Caco-2 (cell line): ENCODE measurements around the gene VSTM5. TPM values are rescaled to one million over a fixed set of nuclear protein-coding genes. Genes with fewer than 3 reads are reported as not detected.

Source experiments
- BruUV-seq: library from RNA; stranded (reverse); fragments of 400-500 nt; replicated peaks from 2 replicates; lab custom pipeline; 2021; lab: Mats Ljungman, UMichigan
- CTCF ChIA-PET: fragments of 300-600 bp; sonication (Branson Sonifier 250); formaldehyde crosslinking; loops from one replicate; lab custom pipeline; 2022; ENCODE audit warnings: antibody characterized with exemption; lab: Charles Lee
- POLR2A ChIA-PET: fragments of 300-600 bp; sonication (Branson Sonifier 250); formaldehyde crosslinking; loops from one replicate; lab custom pipeline; 2022; ENCODE audit warnings: antibody characterized with exemption; lab: Charles Lee
- DNase-seq, 2 experiments: peaks; one replicate each; pipeline versions ENCODE4 v3.0.0 to v3.0.0-alpha.2; 2020 to 2022
- H3K27me3 ChIP-seq: replicated peaks from 2 replicates; pipeline ENCODE4 v1.6.0; 2011; ENCODE audit warnings: low read length; ENCODE audit not compliant: control insufficient read depth, insufficient read depth
- H3K36me3 ChIP-seq: 2 replicates; pipeline ENCODE4 v1.5.1; 2011; ENCODE audit warnings: low read length; ENCODE audit not compliant: control insufficient read depth, insufficient read depth
- H3K4me1 ChIP-seq: fragments of 250-450 bp; sonication (Bioruptor Pico); 2 replicates; pipeline ENCODE4 v1.5.1; 2020; ENCODE audit warnings: mild to moderate bottlenecking
- H3K4me3 ChIP-seq: 2 replicates; pipeline ENCODE4 v1.5.1; 2011; ENCODE audit warnings: low read depth, mild to moderate bottlenecking, control low read depth, low read length
- H3K9me3 ChIP-seq: fragments of 250-450 bp; sonication (Bioruptor Pico); 2 replicates; pipeline ENCODE4 v1.5.1; 2020; ENCODE audit warnings: mild to moderate bottlenecking, moderate library complexity
- H3K27ac Mint-ChIP-seq: one replicate; pipeline ENCODE4 v1.8.0; 2022; ENCODE audit warnings: mixed read lengths; ENCODE audit not compliant: unreplicated experiment
- H3K27me3 Mint-ChIP-seq: one replicate; pipeline ENCODE4 v1.8.0; 2022; ENCODE audit warnings: mixed read lengths; ENCODE audit not compliant: insufficient read depth, unreplicated experiment
- H3K36me3 Mint-ChIP-seq: one replicate; pipeline ENCODE4 v1.8.0; 2022; ENCODE audit warnings: mild to moderate bottlenecking, mixed read lengths; ENCODE audit not compliant: insufficient read depth, unreplicated experiment
- H3K4me1 Mint-ChIP-seq: one replicate; pipeline ENCODE4 v1.8.0; 2022; ENCODE audit warnings: low read depth, mixed read lengths; ENCODE audit not compliant: unreplicated experiment
- H3K4me3 Mint-ChIP-seq: one replicate; pipeline ENCODE4 v1.8.0; 2022; ENCODE audit warnings: mild to moderate bottlenecking, moderate library complexity, mixed read lengths; ENCODE audit not compliant: unreplicated experiment
- H3K9me3 Mint-ChIP-seq: one replicate; pipeline ENCODE4 v1.8.0; 2022; ENCODE audit warnings: mixed read lengths; ENCODE audit not compliant: unreplicated experiment
- intact Hi-C: fragments of 100-400 bp; cut with micrococcal nuclease; formaldehyde crosslinking; loops from one replicate; pipeline ENCODE4 v1.10.0; 2022; ENCODE audit not compliant: unreplicated experiment
- total RNA-seq: library from RNA; stranded (reverse); gene quantifications from 2 replicates; pipeline ENCODE4 v1.2.3, GENCODE V29; 2022
- TF ChIP-seq, protein P1 (sequence below), 2 experiments: fragments of 200-600 bp in 1 of 2; IDR thresholded peaks; 1 replicate in 1 of 2; 2 replicates in 1 of 2; pipeline versions ENCODE4 v1.5.1 to v1.8.0; 2011 to 2022; ENCODE audit warnings: antibody characterized with exemption in 1 of 2, control low read depth in 1 of 2, inconsistent platforms in 1 of 2, low read depth in 1 of 2, low read length in 1 of 2, mild to moderate bottlenecking in 1 of 2, moderate library complexity in 1 of 2; ENCODE audit not compliant: insufficient read depth in 1 of 2, severe bottlenecking in 1 of 2, unreplicated experiment in 1 of 2

VSTM5 gene
- total RNA-seq, 1 experiment from 2014 or later, result 1.5 TPM

DNA sequence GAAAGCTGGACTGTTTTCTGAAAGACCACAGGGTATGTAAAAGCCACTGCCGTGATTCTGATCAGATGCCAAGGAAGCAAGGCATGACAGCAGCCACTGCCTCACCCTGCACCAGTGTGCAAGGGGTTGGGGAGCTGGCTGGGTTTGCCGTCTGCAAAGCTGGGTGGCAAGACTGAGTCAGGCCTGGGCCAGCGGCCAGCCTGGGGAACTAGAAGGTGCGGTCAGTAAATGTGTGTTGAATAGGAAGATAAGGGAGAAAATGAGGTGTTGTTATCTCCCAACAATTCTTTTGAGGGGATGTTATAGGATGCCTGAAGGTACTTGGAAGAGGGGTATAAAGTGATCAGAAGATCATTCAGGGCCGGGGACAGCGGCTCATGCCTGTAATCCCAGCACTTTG, 8.0 kb downstream of the VSTM5 start:
- TF ChIP-seq, protein P1, sequence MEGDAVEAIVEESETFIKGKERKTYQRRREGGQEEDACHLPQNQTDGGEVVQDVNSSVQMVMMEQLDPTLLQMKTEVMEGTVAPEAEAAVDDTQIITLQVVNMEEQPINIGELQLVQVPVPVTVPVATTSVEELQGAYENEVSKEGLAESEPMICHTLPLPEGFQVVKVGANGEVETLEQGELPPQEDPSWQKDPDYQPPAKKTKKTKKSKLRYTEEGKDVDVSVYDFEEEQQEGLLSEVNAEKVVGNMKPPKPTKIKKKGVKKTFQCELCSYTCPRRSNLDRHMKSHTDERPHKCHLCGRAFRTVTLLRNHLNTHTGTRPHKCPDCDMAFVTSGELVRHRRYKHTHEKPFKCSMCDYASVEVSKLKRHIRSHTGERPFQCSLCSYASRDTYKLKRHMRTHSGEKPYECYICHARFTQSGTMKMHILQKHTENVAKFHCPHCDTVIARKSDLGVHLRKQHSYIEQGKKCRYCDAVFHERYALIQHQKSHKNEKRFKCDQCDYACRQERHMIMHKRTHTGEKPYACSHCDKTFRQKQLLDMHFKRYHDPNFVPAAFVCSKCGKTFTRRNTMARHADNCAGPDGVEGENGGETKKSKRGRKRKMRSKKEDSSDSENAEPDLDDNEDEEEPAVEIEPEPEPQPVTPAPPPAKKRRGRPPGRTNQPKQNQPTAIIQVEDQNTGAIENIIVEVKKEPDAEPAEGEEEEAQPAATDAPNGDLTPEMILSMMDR (IDR thresholded peaks at IDR 0.05; ENCODE audit: insufficient read depth in 1 of 2, low read depth in 1 of 2, low read length in 1 of 2, severe bottlenecking in 1 of 2, unreplicated experiment in 1 of 2), result no peak
- CTCF ChIA-PET, result no interaction called here
- H3K4me1 ChIP-seq, result peaks cover 5% of the 10 kb centered on the region; the same call in 1 of the 2 replicates
- H3K27me3 ChIP-seq, result no peaks in the 10 kb centered on the region
- Mint-ChIP-seq H3K27me3 (no peaks in the 10 kb centered on the region), H3K9me3 (no peaks in the 10 kb centered on the region), H3K27ac (no peak overlapping the region), H3K36me3 (no peaks in the 10 kb centered on the region), H3K4me3 (no peak overlapping the region), H3K4me1 (peaks cover 5% of the 10 kb centered on the region)
- POLR2A ChIA-PET, result no interaction called here
- BruUV-seq, result no TSS peak
- no peaks in the 10 kb centered on the region for H3K36me3 ChIP-seq
- intact Hi-C loops, result no loop called here
- H3K4me3 ChIP-seq, result no peak overlapping the region
- H3K9me3 ChIP-seq, result no peaks in the 10 kb centered on the region
- no peak for DNase-seq

DNA sequence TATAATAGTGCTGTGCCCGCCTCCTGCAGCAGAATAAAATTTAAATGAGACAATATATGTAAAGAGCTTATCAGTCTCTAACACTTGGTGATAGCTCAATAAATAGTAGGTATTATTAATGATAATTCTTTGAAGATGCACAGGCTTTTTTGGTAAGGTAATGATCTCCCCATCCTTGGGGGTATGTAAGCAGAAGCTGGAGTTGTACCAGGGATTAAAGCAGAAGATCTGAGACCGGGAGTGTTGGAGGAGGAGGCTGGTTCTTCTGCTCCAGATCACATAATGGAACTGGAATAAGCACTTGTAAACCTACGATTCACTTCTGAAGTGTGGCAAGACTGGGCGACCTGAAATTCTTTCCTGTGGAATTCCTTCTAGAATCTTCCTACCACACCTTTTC, 8.4 kb downstream of the VSTM5 start:
- Mint-ChIP-seq H3K27ac (no peak overlapping the region), H3K4me1 (peaks cover 5% of the 10 kb centered on the region), H3K4me3 (no peak overlapping the region), H3K9me3 (no peaks in the 10 kb centered on the region), H3K27me3 (no peaks in the 10 kb centered on the region), H3K36me3 (no peaks in the 10 kb centered on the region)
- BruUV-seq, result no TSS peak
- Histone ChIP-seq H3K36me3 (no peaks in the 10 kb centered on the region), H3K4me3 (no peak overlapping the region), H3K9me3 (no peaks in the 10 kb centered on the region), H3K4me1 (peaks cover 5% of the 10 kb centered on the region; the same call in 1 of the 2 replicates), H3K27me3 (no peaks in the 10 kb centered on the region)
- intact Hi-C loops, result no loop called here
- TF ChIP-seq, protein P1 (IDR thresholded peaks at IDR 0.05; ENCODE audit: insufficient read depth in 1 of 2, low read depth in 1 of 2, low read length in 1 of 2, severe bottlenecking in 1 of 2, unreplicated experiment in 1 of 2), result no peak
- ChIA-PET CTCF (interaction anchor here (0.6 kb wide), 1 partner anchor 22 kb away, joined by 3 read pairs; no protein-coding TSS in a partner anchor), POLR2A (no interaction called here)
- no peak for DNase-seq

- H3K36me3 Mint-ChIP-seq, result no peaks in the 10 kb centered on the region
- H3K36me3 ChIP-seq, result no peaks in the 10 kb centered on the region
- CTCF ChIA-PET, result interaction anchor here (0.6 kb wide), 1 partner anchor 22 kb away, joined by 3 read pairs; no protein-coding TSS in a partner anchor
- H3K4me1 Mint-ChIP-seq, result peaks cover 5% of the 10 kb centered on the region
- no peaks in the 10 kb centered on the region for H3K9me3 ChIP-seq
- H3K9me3 Mint-ChIP-seq, result no peaks in the 10 kb centered on the region
- BruUV-seq, result no TSS peak
- POLR2A ChIA-PET, result no interaction called here
- no peak overlapping the region for H3K27ac Mint-ChIP-seq
- no peak overlapping the region for H3K4me3 ChIP-seq
- H3K27me3 Mint-ChIP-seq, result no peaks in the 10 kb centered on the region
- no peak for DNase-seq
- no peak overlapping the region for H3K4me3 Mint-ChIP-seq
- intact Hi-C loops, result no loop called here
- H3K27me3 ChIP-seq, result no peaks in the 10 kb centered on the region
- TF ChIP-seq, protein P1 (IDR thresholded peaks at IDR 0.05; ENCODE audit: insufficient read depth in 1 of 2, low read depth in 1 of 2, low read length in 1 of 2, severe bottlenecking in 1 of 2, unreplicated experiment in 1 of 2), result no peak
- H3K4me1 ChIP-seq, result peaks cover 5% of the 10 kb centered on the region; the same call in 1 of the 2 replicates
Measured at GRCh38 chr11:93841446-93841845, 9.0 kb downstream of the VSTM5 start.
